ENCODE measurements around the gene EXPH5. TPM values are rescaled to one million over a fixed set of nuclear protein-coding genes. Genes with fewer than 3 reads are reported as not detected.

The EXPH5 gene
- total RNA-seq, 3 donors from 2014 or later (not counting 1 experiment from before 2014, with no cell fraction given) = 1.5 to 5.4 (median 2.6) TPM

GRCh38 chr11:108599978-108600377 lies 6.4 kb upstream of the EXPH5 start:
- ATAC-seq (no peak), DNase-seq (no peak)
- Histone ChIP-seq H3K27ac (ENCODE audit: low read length) (no peak overlapping the region), H3K4me1 (ENCODE audit: control insufficient read depth, insufficient read depth, low read length) (no peaks in the 10 kb centered on the region), H3K9me3 (ENCODE audit: control insufficient read depth, insufficient read depth, low read length) (no peaks in the 10 kb centered on the region), H3K36me3 (ENCODE audit: control insufficient read depth, insufficient read depth, low read length) (no peaks in the 10 kb centered on the region), H3K4me3 (ENCODE audit: low read length) (no peak overlapping the region), H3K27me3 (ENCODE audit: control insufficient read depth, insufficient read depth, low read length) (peaks cover 6% of the 10 kb centered on the region)
- TF ChIP-seq CTCF (IDR thresholded peaks at IDR 0.05) = no peak
- intact Hi-C loops (cut with micrococcal nuclease) = no loop called here
- H3K9me3 Mint-ChIP-seq = no peaks in the 10 kb centered on the region
- no peaks in the 10 kb centered on the region for H3K36me3 Mint-ChIP-seq
- no peak overlapping the region for H3K4me3 Mint-ChIP-seq
- no peak overlapping the region for H3K27ac Mint-ChIP-seq
- no CpG with 5 or more reads among the region's 2 CpGs for WGBS (ENCODE audit: insufficient coverage)
- no peaks in the 10 kb centered on the region for H3K4me1 Mint-ChIP-seq
- H3K27me3 Mint-ChIP-seq (ENCODE audit: low read depth in 2 of 2) = peaks cover 39 to 60% of the 10 kb centered on the region in 2 donors

DNA sequence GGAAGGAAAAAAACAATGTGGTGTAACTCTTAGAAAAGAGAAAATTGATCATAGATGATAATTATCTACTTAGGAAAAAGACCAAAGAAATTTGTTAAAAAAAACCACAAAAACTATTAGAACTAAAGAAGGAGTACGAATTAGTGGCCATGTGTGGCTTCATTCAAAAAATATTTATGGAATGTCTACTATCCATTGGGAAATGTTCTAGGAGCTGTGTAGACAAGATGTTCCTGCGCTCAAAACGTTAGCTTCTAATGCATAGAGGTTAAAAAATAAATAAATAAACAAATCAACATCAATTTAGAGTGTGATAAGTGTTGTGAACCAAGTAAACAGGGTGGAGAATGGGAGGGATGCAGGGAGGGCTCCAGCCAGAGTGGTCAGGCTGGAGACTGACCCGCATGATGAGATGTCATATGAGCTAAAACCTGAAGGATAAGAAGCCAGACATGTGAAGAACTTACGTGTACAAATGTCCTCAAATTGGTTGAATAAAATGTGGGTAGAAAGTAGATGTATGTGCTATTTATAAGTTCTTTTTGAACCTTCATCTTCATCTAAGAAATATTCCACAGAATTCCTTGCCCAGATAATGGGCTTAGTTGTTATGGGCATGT lies 4.3 kb upstream of the EXPH5 start:
- H3K4me1 ChIP-seq (ENCODE audit: control insufficient read depth, insufficient read depth, low read length) = peaks cover 5% of the 10 kb centered on the region
- WGBS (ENCODE audit: insufficient coverage) = 82% methylated on average over 3 of the region's 5 CpGs
- peaks cover 12 to 13% of the 10 kb centered on the region in 2 donors for H3K4me1 Mint-ChIP-seq
- H3K27me3 ChIP-seq (ENCODE audit: control insufficient read depth, insufficient read depth, low read length) = peaks cover 6% of the 10 kb centered on the region
- intact Hi-C loops (cut with micrococcal nuclease) = no loop called here
- no peak overlapping the region for H3K27ac Mint-ChIP-seq
- H3K4me3 ChIP-seq (ENCODE audit: low read length) = no peak overlapping the region
- DNase-seq (no peak), ATAC-seq (no peak)
- no peaks in the 10 kb centered on the region for H3K36me3 ChIP-seq (ENCODE audit: control insufficient read depth, insufficient read depth, low read length)
- TF ChIP-seq CTCF (IDR thresholded peaks at IDR 0.05) = no peak
- no peaks in the 10 kb centered on the region for H3K9me3 Mint-ChIP-seq
- no peaks in the 10 kb centered on the region for H3K9me3 ChIP-seq (ENCODE audit: control insufficient read depth, insufficient read depth, low read length)
- H3K27me3 Mint-ChIP-seq (ENCODE audit: low read depth in 2 of 2) = peaks cover 38 to 65% of the 10 kb centered on the region in 2 donors
- no peak overlapping the region for H3K4me3 Mint-ChIP-seq
- peaks cover 6% of the 10 kb centered on the region for H3K36me3 Mint-ChIP-seq
- H3K27ac ChIP-seq (ENCODE audit: low read length) = no peak overlapping the region

GRCh38 chr11:108596701-108597100 lies 3.1 kb upstream of the EXPH5 start:
- intact Hi-C loops (cut with micrococcal nuclease) = no loop called here
- Histone ChIP-seq H3K27ac (ENCODE audit: low read length) (no peak overlapping the region), H3K9me3 (ENCODE audit: control insufficient read depth, insufficient read depth, low read length) (no peaks in the 10 kb centered on the region), H3K4me3 (ENCODE audit: low read length) (no peak overlapping the region), H3K36me3 (ENCODE audit: control insufficient read depth, insufficient read depth, low read length) (no peaks in the 10 kb centered on the region), H3K27me3 (ENCODE audit: control insufficient read depth, insufficient read depth, low read length) (peaks cover 11% of the 10 kb centered on the region), H3K4me1 (ENCODE audit: control insufficient read depth, insufficient read depth, low read length) (peaks cover 9% of the 10 kb centered on the region)
- no peaks in the 10 kb centered on the region for H3K9me3 Mint-ChIP-seq
- peaks cover 31 to 56% of the 10 kb centered on the region in 2 donors for H3K27me3 Mint-ChIP-seq (ENCODE audit: low read depth in 2 of 2)
- peaks cover 6% of the 10 kb centered on the region for H3K36me3 Mint-ChIP-seq
- no peak for DNase-seq
- H3K4me1 Mint-ChIP-seq = peaks cover 18 to 19% of the 10 kb centered on the region in 2 donors
- no peak overlapping the region for H3K4me3 Mint-ChIP-seq
- ATAC-seq = no peak
- no peak for TF ChIP-seq CTCF (IDR thresholded peaks at IDR 0.05)
- H3K27ac Mint-ChIP-seq = no peak overlapping the region
- WGBS (ENCODE audit: insufficient coverage) = 44% methylated on average over 2 of the region's 2 CpGs

All from natural killer cell (primary cell).